ENCODE measurements around the gene WNT9B.

- TF ChIP-seq REST (IDR thresholded peaks at IDR 0.05) = no peak
- TF ChIP-seq CTCF (IDR thresholded peaks at IDR 0.05; ENCODE audit: low read depth, low read length, missing input control) = no peak
- no peak for TF ChIP-seq YY1 (IDR thresholded peaks at IDR 0.05)
- TF ChIP-seq EGR1 (IDR thresholded peaks at IDR 0.05; ENCODE audit: low read depth in 2 of 2) = no peak
Observed at GRCh38 chr17:46853896-46854444, 2.6 kb downstream of the WNT9B start.

Data from liver (tissue), 3 donors.